SK-N-SH (cell line): Measurements from ENCODE around the gene OLFML3. TPM values are rescaled to one million over a fixed set of nuclear protein-coding genes. Genes with fewer than 3 reads are reported as not detected.

Experiments
- CTCF ChIA-PET: fragments of 300-600, 350-600 bp; formaldehyde crosslinking; extraction: SDS; loops from one replicate; lab custom pipeline; 2021; lab: Yijun Ruan, JAX
- POLR2A ChIA-PET: fragments of 350-600 bp; sonication (Branson Sonifier 250); formaldehyde crosslinking; extraction: SDS; loops from one replicate; lab custom pipeline; 2020; ENCODE audit warnings: antibody characterized with exemption, inconsistent platforms; lab: Yijun Ruan, JAX
- DNase-seq: peaks from one replicate; pipeline ENCODE4 v3.0.0; 2012
- H2AFZ ChIP-seq: fragments of 200-600 bp; sonication (generic); 2 replicates; pipeline ENCODE4 v1.8.1; 2016; ENCODE audit warnings: antibody characterized with exemption, mild to moderate bottlenecking, low read depth
- H3F3A ChIP-seq: fragments of 200-600 bp; sonication (generic); replicated peaks from 2 replicates; pipeline ENCODE3; 2016; ENCODE audit warnings: antibody characterized with exemption, mild to moderate bottlenecking; ENCODE audit not compliant: insufficient read depth
- H3K27ac ChIP-seq, 2 experiments: fragments of 200-500 bp in 1 of 2; fragments of 200-600 bp in 1 of 2; sonication (Bioruptor generic) in 1 of 2; sonication (generic), shearing (Covaris generic) in 1 of 2; 2 replicates each; pipeline versions ENCODE4 v1.5.1 to v1.6.1; 2014 to 2016; ENCODE audit warnings: low read depth in 2 of 2, inconsistent platforms in 1 of 2, low read length in 1 of 2, mild to moderate bottlenecking in 1 of 2, mixed read lengths in 1 of 2
- H3K27me3 ChIP-seq: fragments of 200-600 bp; sonication (generic), shearing (Covaris generic); 2 replicates; pipeline ENCODE4 v1.6.1; 2016; ENCODE audit warnings: mixed run types; ENCODE audit not compliant: insufficient read depth
- H3K36me3 ChIP-seq, 2 experiments: fragments of 200-500 bp in 1 of 2; fragments of 200-600 bp in 1 of 2; sonication (Bioruptor generic) in 1 of 2; sonication (generic) in 1 of 2; replicated peaks in 1 of 2; 2 replicates each; pipeline versions ENCODE3 to v1.5.1; 2014 to 2016; ENCODE audit warnings: low read length in 1 of 2, mild to moderate bottlenecking in 1 of 2; ENCODE audit not compliant: insufficient read depth in 2 of 2, control insufficient read depth in 1 of 2
- H3K4me1 ChIP-seq, 2 experiments: fragments of 200-500 bp in 1 of 2; fragments of 200-600 bp in 1 of 2; sonication (Bioruptor generic) in 1 of 2; sonication (generic), shearing (Covaris generic) in 1 of 2; 2 replicates each; pipeline versions ENCODE4 v1.5.1 to v1.6.1; 2014 to 2016; ENCODE audit warnings: low read depth in 1 of 2, low read length in 1 of 2, mixed run types in 1 of 2; ENCODE audit not compliant: insufficient read depth in 2 of 2, control insufficient read depth in 1 of 2
- H3K4me2 ChIP-seq: fragments of 200-600 bp; sonication (generic), shearing (Covaris generic); 2 replicates; pipeline ENCODE4 v1.6.1; 2017; ENCODE audit warnings: mixed run types
- H3K4me3 ChIP-seq, 2 experiments: fragments of 200-500 bp in 1 of 2; fragments of 200-600 bp in 1 of 2; sonication (Bioruptor generic) in 1 of 2; sonication (generic), shearing (Covaris generic) in 1 of 2; 2 replicates each; pipeline versions ENCODE4 v1.5.1 to v1.8.1; 2014 to 2016; ENCODE audit warnings: low read depth in 2 of 2, inconsistent platforms in 1 of 2, low read length in 1 of 2, mild to moderate bottlenecking in 1 of 2, mixed read lengths in 1 of 2, moderate library complexity in 1 of 2
- H3K79me2 ChIP-seq: fragments of 200-600 bp; sonication (generic); 2 replicates; pipeline ENCODE4 v1.8.1; 2017; ENCODE audit warnings: mild to moderate bottlenecking; ENCODE audit not compliant: insufficient read depth
- H3K9ac ChIP-seq: fragments of 200-600 bp; sonication (generic); 2 replicates; pipeline ENCODE4 v1.6.1; 2017; ENCODE audit warnings: mixed run types
- H3K9me2 ChIP-seq: fragments of 200-600 bp; sonication (generic); 2 replicates; pipeline ENCODE4 v1.6.1; 2017; ENCODE audit warnings: mixed run types
- H3K9me3 ChIP-seq: fragments of 200-600 bp; sonication (generic); 2 replicates; pipeline ENCODE4 v1.6.1; 2017; ENCODE audit warnings: mixed run types, mild to moderate bottlenecking, moderate library complexity
- H4K20me1 ChIP-seq: fragments of 200-600 bp; sonication (generic); 2 replicates; pipeline ENCODE4 v1.6.1; 2017; ENCODE audit warnings: mild to moderate bottlenecking, mixed run types; ENCODE audit not compliant: insufficient read depth
- EP300 ChIP-seq, 2 experiments: IDR thresholded peaks; 2 replicates each; pipeline versions ENCODE4 v1.4.0 to v1.6.1; 2012; ENCODE audit warnings: borderline replicate concordance in 1 of 2, low read depth in 1 of 2, low read length in 1 of 2
- EZH2phosphoT487 ChIP-seq: fragments of 200-600 bp; sonication (generic); IDR thresholded peaks from 2 replicates; pipeline ENCODE4 v1.6.1; 2017; ENCODE audit warnings: low read depth, mixed run types, mild to moderate bottlenecking, antibody characterized with exemption, moderate library complexity, borderline replicate concordance
- FOSL2 ChIP-seq: IDR thresholded peaks from 2 replicates; pipeline ENCODE4 v1.4.0; 2012; ENCODE audit warnings: low read depth, mild to moderate bottlenecking, moderate library complexity, borderline replicate concordance
- FOXM1 ChIP-seq: IDR thresholded peaks from 2 replicates; pipeline ENCODE4 v1.4.0; 2012; ENCODE audit warnings: low read depth, mild to moderate bottlenecking
- MAX ChIP-seq: IDR thresholded peaks from 2 replicates; pipeline ENCODE4 v1.4.0; 2012; ENCODE audit warnings: low read depth
- MXI1 ChIP-seq: IDR thresholded peaks from 2 replicates; pipeline ENCODE4 v1.6.1; 2012; ENCODE audit warnings: mild to moderate bottlenecking, low read depth, low read length, improper control_type of control experiment
- POLR2AphosphoS5 ChIP-seq: IDR thresholded peaks from 2 replicates; pipeline ENCODE4 v1.6.1; 2012; ENCODE audit warnings: low read depth, low read length
- RFX5 ChIP-seq: IDR thresholded peaks from 2 replicates; pipeline ENCODE4 v1.6.1; 2012; ENCODE audit warnings: mild to moderate bottlenecking, improper control_type of control experiment, low read length
- SIN3A ChIP-seq: IDR thresholded peaks from 2 replicates; pipeline ENCODE4 v1.6.1; 2012; ENCODE audit warnings: low read depth, mild to moderate bottlenecking, low read length, moderate library complexity, borderline replicate concordance
- SMC3 ChIP-seq: IDR thresholded peaks from 2 replicates; pipeline ENCODE4 v1.6.1; 2012; ENCODE audit warnings: low read depth, low read length, improper control_type of control experiment
- TEAD4 ChIP-seq: IDR thresholded peaks from 2 replicates; pipeline ENCODE4 v1.4.0; 2012; ENCODE audit warnings: mild to moderate bottlenecking, borderline replicate concordance; ENCODE audit not compliant: insufficient read depth
- YY1 ChIP-seq: IDR thresholded peaks from 2 replicates; pipeline ENCODE4 v1.4.0; 2012; ENCODE audit warnings: low read depth, mild to moderate bottlenecking
- WGBS: methylation state at CpG from one replicate; pipeline ENCODE4 v1.1.6; 2017; ENCODE audit warnings: low lambda C conversion rate; 5-methylcytosine and 5-hydroxymethylcytosine counted together
- polyA plus RNA-seq, 3 experiments: library from polyadenylated mRNA; depleted of rRNA; stranded (reverse); fragments of >200 nt; gene quantifications; 2 replicates each; pipeline ENCODE4 v1.2.3, GENCODE V29; 2012
- TF ChIP-seq, protein P1 (sequence below): IDR thresholded peaks from 2 replicates; pipeline ENCODE4 v1.4.0; 2012; ENCODE audit warnings: low read depth, borderline replicate concordance
- TF ChIP-seq, protein P2 (sequence below): fragments of 200-600 bp; sonication (generic); IDR thresholded peaks from 2 replicates; pipeline ENCODE4 v1.6.1; 2017; ENCODE audit warnings: antibody characterized with exemption, mild to moderate bottlenecking, moderate library complexity

The OLFML3 gene
- polyA plus RNA-seq, 1 of the 3 experiments (the other 2 are of a cell fraction), result 26.1 TPM

- no peak for TF ChIP-seq EZH2phosphoT487
- TF ChIP-seq MXI1, result no peak
- no peak for TF ChIP-seq SMC3
- no peak for TF ChIP-seq EP300 (IDR thresholded peaks at IDR 0.05; ENCODE audit: borderline replicate concordance in 1 of 2, low read depth in 1 of 2, low read length in 1 of 2)
Measured at GRCh38 chr1:113945329-113945728, 33.9 kb upstream of the OLFML3 start (continued).

DNA sequence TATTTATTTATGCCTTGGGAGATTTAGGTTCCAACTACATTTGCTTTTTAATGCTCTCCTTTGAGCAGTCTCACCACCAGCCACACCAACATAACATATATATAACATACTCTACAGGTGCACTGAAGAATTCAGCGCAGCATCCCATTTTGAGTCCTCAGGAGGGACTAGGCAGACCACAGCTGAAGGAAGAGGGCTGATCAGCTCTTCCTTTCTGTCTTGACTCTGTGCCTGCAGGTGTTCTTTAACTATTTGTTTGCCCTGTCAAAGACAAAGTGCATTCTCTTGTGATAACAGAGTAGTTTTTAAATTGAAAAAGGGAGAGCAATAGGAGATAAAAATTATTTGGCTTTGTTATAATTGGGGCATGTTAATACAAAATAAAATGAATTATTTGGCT is 33.2 kb upstream of the OLFML3 start:
- TF ChIP-seq, protein P1, sequence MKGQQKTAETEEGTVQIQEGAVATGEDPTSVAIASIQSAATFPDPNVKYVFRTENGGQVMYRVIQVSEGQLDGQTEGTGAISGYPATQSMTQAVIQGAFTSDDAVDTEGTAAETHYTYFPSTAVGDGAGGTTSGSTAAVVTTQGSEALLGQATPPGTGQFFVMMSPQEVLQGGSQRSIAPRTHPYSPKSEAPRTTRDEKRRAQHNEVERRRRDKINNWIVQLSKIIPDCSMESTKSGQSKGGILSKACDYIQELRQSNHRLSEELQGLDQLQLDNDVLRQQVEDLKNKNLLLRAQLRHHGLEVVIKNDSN, result no peak
- TF ChIP-seq RFX5 (no peak), FOSL2 (no peak), POLR2AphosphoS5 (no peak), MAX (no peak), FOXM1 (no peak), TEAD4 (no peak), YY1 (no peak), SIN3A (no peak)
- TF ChIP-seq, protein P2, sequence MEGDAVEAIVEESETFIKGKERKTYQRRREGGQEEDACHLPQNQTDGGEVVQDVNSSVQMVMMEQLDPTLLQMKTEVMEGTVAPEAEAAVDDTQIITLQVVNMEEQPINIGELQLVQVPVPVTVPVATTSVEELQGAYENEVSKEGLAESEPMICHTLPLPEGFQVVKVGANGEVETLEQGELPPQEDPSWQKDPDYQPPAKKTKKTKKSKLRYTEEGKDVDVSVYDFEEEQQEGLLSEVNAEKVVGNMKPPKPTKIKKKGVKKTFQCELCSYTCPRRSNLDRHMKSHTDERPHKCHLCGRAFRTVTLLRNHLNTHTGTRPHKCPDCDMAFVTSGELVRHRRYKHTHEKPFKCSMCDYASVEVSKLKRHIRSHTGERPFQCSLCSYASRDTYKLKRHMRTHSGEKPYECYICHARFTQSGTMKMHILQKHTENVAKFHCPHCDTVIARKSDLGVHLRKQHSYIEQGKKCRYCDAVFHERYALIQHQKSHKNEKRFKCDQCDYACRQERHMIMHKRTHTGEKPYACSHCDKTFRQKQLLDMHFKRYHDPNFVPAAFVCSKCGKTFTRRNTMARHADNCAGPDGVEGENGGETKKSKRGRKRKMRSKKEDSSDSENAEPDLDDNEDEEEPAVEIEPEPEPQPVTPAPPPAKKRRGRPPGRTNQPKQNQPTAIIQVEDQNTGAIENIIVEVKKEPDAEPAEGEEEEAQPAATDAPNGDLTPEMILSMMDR, result no peak
- Histone ChIP-seq H3K4me3 (no peak overlapping the region), H3F3A (peaks cover 9% of the 10 kb centered on the region), H3K9ac (no peak overlapping the region), H4K20me1 (peaks cover 29% of the 10 kb centered on the region), H2AFZ (no peak overlapping the region), H3K79me2 (peaks cover 97% of the 10 kb centered on the region), H3K4me2 (no peak overlapping the region), H3K27ac (no peak overlapping the region), H3K27me3 (no peaks in the 10 kb centered on the region), H3K9me3 (no peaks in the 10 kb centered on the region), H3K9me2 (no peaks in the 10 kb centered on the region), H3K4me1 (peaks cover 3 to 19% of the 10 kb centered on the region in 2 experiments; a peak in 3 of 4 replicates), H3K36me3 (peaks cover 11 to 24% of the 10 kb centered on the region in 2 experiments)
- CTCF ChIA-PET, result interaction anchor here (0.9 to 2.0 kb wide), 5 partner anchors 14 to 401 kb away, joined by 3 to 6 read pairs (median 4); partner anchors contain the start of gene OLFML3
- 81% methylated on average over 1 of the region's 1 CpG for WGBS
- DNase-seq, result no peak
- POLR2A ChIA-PET, result no interaction called here
